Colonic mucosa (tissue), 4 donors: ENCODE measurements around the gene IL12RB2. TPM values are rescaled to one million over a fixed set of nuclear protein-coding genes. Genes with fewer than 3 reads are reported as not detected.

Experiments
- DNase-seq: peaks from one replicate; pipeline ENCODE4 v3.0.0-alpha.2; 2020
- H3K27ac ChIP-seq: fragments of 200-600 bp; one replicate; pipeline ENCODE4 v1.8.0; 2021
- H3K27me3 ChIP-seq: fragments of 200-600 bp; one replicate; pipeline ENCODE4 v1.8.0; 2021
- H3K36me3 ChIP-seq: fragments of 200-600 bp; one replicate; pipeline ENCODE4 v1.8.0; 2021
- H3K4me1 ChIP-seq: fragments of 200-600 bp; one replicate; pipeline ENCODE4 v1.8.0; 2021; ENCODE audit warnings: mild to moderate bottlenecking
- H3K4me3 ChIP-seq: fragments of 200-600 bp; one replicate; pipeline ENCODE4 v1.8.0; 2021
- H3K9ac ChIP-seq, 2 donors: one replicate each; pipeline ENCODE4 v1.7.0; 2013; ENCODE audit warnings: control low read depth in 2 of 2, low read depth in 2 of 2, low read length in 2 of 2
- H3K9me3 ChIP-seq: fragments of 200-600 bp; one replicate; pipeline ENCODE4 v1.8.0; 2021
- CTCF ChIP-seq: fragments of 200-600 bp; IDR thresholded peaks from one replicate; pipeline ENCODE4 v1.8.0; 2022; ENCODE audit warnings: antibody characterized with exemption, mild to moderate bottlenecking
- intact Hi-C: fragments of 100-400 bp; cut with DNase I; formaldehyde crosslinking; loops from one replicate; pipeline ENCODE4 v1.14.1; 2022
- total RNA-seq, 2 donors: library from RNA; stranded (reverse); fragmentation: NEBNext Ultra II Directional in 1 of 2; extraction: Animal tissue kit (Norgen Biotek cat#: 25700) in 1 of 2; gene quantifications; one replicate each; pipeline ENCODE4 v1.2.1, GENCODE V29; 2021
- donor health status: healthy.
- donor health status: DM: no; HTN: no; CAD: no.
- donor health status: DM: no; HTN: no; CAD: no.

Gene IL12RB2
- total RNA-seq, 2 donors from 2014 or later, result 0.48 to 0.62 TPM

- no peak overlapping the region for H3K27ac ChIP-seq
- no peak overlapping the region for H3K4me3 ChIP-seq
- DNase-seq, result no peak
- H3K36me3 ChIP-seq, result no peaks in the 10 kb centered on the region
- H3K4me1 ChIP-seq, result no peaks in the 10 kb centered on the region
- H3K9ac ChIP-seq, result no peak overlapping the region
- no peaks in the 10 kb centered on the region for H3K27me3 ChIP-seq
- no peaks in the 10 kb centered on the region for H3K9me3 ChIP-seq
- no peak for TF ChIP-seq CTCF
- intact Hi-C loops, result no loop called here
Observed at GRCh38 chr1:67432745-67433144, 125.1 kb downstream of the IL12RB2 start.

GRCh38 chr1:67433837-67434236 is 126.2 kb downstream of the IL12RB2 start:
- Histone ChIP-seq H3K4me1 (no peaks in the 10 kb centered on the region), H3K36me3 (no peaks in the 10 kb centered on the region), H3K9ac (no peak overlapping the region), H3K4me3 (no peak overlapping the region), H3K27me3 (no peaks in the 10 kb centered on the region), H3K9me3 (no peaks in the 10 kb centered on the region), H3K27ac (no peak overlapping the region)
- DNase-seq, result no peak
- intact Hi-C loops, result no loop called here
- no peak for TF ChIP-seq CTCF

GRCh38 chr1:67434491-67434890 is 126.8 kb downstream of the IL12RB2 start:
- no peak for TF ChIP-seq CTCF
- Histone ChIP-seq H3K27ac (no peak overlapping the region), H3K9me3 (no peaks in the 10 kb centered on the region), H3K27me3 (no peaks in the 10 kb centered on the region), H3K9ac (no peak overlapping the region), H3K4me3 (no peak overlapping the region), H3K36me3 (no peaks in the 10 kb centered on the region), H3K4me1 (no peaks in the 10 kb centered on the region)
- DNase-seq, result no peak
- intact Hi-C loops, result no loop called here

DNA sequence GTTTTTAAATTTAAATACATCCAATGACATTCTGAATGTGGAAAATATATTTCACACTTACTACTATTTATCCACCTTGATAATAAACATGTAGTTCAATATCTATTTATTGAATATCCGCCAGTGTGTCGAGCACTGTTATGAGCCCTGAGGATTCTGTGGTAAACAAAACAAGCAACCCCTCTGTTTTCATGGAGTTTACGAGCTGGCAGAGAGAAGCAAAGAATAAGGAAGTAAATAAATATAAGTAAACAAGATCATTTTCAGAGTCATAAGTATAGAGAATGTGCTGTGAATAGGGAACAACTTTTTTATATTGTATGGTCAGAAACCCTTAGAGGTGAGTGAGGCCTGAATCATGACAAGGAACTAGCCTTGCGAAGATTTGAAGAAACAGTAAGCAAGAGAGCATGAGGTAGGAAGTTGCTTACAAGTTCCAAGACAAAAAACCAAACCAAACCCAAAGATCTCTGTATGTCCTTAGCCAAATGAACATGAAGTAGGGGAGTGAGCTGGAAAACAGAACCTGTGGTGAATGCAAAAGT is 128.9 kb downstream of the IL12RB2 start:
- no peak for DNase-seq
- Histone ChIP-seq H3K4me3 (no peak overlapping the region), H3K36me3 (no peaks in the 10 kb centered on the region), H3K9me3 (no peaks in the 10 kb centered on the region), H3K9ac (no peak overlapping the region), H3K27me3 (no peaks in the 10 kb centered on the region), H3K4me1 (no peaks in the 10 kb centered on the region), H3K27ac (no peak overlapping the region)
- no peak for TF ChIP-seq CTCF
- intact Hi-C loops, result no loop called here

GRCh38 chr1:67437961-67438360 is 130.3 kb downstream of the IL12RB2 start:
- no peak overlapping the region for H3K4me3 ChIP-seq
- TF ChIP-seq CTCF, result no peak
- intact Hi-C loops, result no loop called here
- no peak overlapping the region for H3K9ac ChIP-seq
- no peak for DNase-seq
- no peaks in the 10 kb centered on the region for H3K4me1 ChIP-seq
- H3K36me3 ChIP-seq, result no peaks in the 10 kb centered on the region
- H3K27me3 ChIP-seq, result no peaks in the 10 kb centered on the region
- no peak overlapping the region for H3K27ac ChIP-seq
- no peaks in the 10 kb centered on the region for H3K9me3 ChIP-seq
